Coronary artery (tissue), 2 donors: ENCODE results near the gene SLITRK3.

Experiments
- DNase-seq: peaks from one replicate; pipeline ENCODE4 v3.0.0-alpha.2; 2017; ENCODE audit warnings: low spot score
- H3K27ac ChIP-seq, 2 donors: fragments of 200-600 bp; sonication (generic); one replicate each; pipeline ENCODE4 v1.5.1; 2016 to 2019
- H3K4me3 ChIP-seq: fragments of 200-600 bp; sonication (generic); 2 replicates; pipeline ENCODE4 v1.5.1; 2016; ENCODE audit warnings: mild to moderate bottlenecking, moderate library complexity
- TF ChIP-seq, protein P1 (sequence below): fragments of 200-600 bp; sonication (generic); IDR thresholded peaks from one replicate; pipeline ENCODE4 v1.5.1; 2019; ENCODE audit warnings: antibody characterized with exemption

SLITRK3 gene

DNA sequence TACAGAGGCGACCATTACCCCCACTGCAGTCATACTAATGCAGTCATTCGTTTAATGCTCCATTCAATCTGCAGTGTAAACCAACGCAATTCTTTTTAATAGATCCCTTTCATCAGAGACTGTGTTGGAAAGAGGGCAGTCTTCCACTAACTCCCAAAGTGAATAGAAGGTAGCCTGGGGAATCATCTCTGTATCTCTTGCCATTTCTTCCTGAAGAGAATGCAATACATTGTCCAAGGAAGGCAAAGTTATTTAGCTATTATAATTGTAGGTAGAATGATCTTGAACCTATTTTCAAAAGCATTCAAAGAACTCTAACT, 1.3 kb upstream of the SLITRK3 start:
- Histone ChIP-seq H3K27ac (no peak overlapping the region), H3K4me3 (peak overlapping the region; percentile 71)
- TF ChIP-seq, protein P1, sequence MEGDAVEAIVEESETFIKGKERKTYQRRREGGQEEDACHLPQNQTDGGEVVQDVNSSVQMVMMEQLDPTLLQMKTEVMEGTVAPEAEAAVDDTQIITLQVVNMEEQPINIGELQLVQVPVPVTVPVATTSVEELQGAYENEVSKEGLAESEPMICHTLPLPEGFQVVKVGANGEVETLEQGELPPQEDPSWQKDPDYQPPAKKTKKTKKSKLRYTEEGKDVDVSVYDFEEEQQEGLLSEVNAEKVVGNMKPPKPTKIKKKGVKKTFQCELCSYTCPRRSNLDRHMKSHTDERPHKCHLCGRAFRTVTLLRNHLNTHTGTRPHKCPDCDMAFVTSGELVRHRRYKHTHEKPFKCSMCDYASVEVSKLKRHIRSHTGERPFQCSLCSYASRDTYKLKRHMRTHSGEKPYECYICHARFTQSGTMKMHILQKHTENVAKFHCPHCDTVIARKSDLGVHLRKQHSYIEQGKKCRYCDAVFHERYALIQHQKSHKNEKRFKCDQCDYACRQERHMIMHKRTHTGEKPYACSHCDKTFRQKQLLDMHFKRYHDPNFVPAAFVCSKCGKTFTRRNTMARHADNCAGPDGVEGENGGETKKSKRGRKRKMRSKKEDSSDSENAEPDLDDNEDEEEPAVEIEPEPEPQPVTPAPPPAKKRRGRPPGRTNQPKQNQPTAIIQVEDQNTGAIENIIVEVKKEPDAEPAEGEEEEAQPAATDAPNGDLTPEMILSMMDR = no peak
- DNase-seq = no peak

DNA sequence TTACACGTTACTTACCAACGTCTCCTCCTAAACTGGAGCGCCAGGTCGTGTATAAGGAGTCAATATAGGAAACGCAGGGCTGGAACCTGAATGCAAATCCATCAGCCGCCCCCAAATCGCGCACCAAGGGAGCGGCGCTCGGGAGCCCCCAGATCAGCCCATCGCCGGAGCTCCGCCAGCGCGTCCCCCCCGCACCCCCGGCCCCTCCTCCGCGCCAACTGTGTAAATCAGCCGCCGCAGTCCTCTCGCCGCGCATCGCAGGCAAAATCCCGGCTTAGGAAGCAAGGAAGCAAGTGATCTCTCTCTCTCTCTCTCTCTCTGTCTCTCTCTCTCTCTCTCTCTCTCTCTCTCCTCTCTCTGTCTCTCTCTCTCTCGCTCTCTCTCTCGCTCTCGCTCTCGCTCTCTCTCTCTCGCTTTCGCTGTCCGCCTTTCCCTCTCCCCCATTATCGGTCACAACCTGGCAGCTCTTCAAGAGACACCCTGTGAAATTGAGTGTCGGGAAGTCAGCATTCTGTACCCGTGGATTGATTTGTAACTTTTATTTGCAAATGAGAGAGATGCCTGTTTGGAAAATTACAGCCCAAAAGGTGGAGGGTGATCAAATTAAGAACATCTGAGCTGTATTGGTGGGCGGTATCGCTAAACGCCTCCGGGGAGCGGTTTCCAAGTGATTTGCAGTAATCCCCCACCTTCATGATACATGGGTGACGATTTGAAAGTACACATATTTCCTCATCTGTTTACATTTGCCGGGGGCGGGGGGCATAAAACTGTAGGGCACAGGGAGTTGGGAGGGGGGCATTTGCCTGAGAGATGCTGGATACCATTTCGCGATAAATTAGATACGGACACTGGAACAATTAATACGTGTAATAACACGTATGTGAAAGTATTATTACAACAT, 645 bp upstream of the SLITRK3 start:
- TF ChIP-seq, protein P1 = no peak
- peak; percentile 55 for DNase-seq
- no peak overlapping the region for H3K27ac ChIP-seq
- H3K4me3 ChIP-seq = peak overlapping the region; percentile 71

DNA sequence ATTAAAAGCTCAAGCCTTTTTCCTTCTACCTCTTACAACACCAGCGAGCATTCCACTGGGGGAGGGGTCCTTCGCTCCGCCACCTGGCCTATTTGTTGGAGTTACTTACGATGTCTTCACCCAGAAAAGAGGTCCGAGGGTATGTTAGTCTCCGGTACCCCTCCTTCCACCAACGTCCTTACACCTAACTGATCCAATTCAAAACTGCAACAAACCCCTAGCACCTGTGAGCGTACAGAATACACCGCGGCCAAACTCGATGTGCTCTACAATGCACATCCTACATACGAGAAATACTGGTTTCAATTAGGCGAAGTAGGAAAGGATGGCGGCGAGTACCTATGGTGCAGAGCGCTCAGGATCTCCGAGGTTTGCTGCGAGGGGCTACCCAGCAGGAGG, 944 bp downstream of the SLITRK3 start:
- peak overlapping the region; percentile 71 for H3K4me3 ChIP-seq
- TF ChIP-seq, protein P1 = no peak
- H3K27ac ChIP-seq = no peak overlapping the region
- no peak for DNase-seq

DNA sequence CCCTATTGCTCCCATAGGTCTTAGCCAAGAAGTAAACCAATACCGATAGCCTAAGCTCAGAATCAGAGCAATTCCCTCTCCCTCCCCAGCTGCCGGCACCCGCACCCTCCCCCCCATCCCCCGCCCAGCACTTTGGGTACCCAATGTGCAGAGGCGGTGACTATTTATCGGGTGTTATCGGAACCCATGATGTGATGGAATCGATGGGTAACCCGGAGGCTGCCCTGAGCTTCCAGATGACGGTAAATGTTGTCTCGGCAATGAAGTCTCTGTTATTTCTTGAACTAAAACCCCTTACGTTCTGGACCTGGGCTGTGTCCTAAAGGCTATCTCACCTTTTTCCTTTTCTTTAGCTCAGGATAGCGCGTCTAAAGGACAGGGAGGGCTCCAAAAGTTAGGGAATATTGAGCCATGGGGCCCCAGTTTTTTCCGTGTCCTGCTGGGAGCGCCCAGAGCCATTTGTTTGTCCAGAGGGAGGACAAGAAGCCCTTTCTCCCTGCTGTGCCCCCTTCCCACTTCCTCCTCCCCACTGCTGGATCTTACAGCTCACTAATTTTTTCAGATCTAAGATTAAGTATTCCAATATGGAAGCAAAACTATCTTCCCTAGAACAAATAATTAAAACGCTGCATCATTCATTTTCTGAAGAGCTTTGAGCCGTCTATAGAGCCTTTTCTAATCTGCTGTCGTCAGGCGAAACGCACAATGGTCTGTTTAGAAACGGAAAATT, 1.5 kb downstream of the SLITRK3 start:
- TF ChIP-seq, protein P1 = no peak
- no peak for DNase-seq
- no peak overlapping the region for H3K27ac ChIP-seq
- H3K4me3 ChIP-seq = peak overlapping the region; percentile 71

DNA sequence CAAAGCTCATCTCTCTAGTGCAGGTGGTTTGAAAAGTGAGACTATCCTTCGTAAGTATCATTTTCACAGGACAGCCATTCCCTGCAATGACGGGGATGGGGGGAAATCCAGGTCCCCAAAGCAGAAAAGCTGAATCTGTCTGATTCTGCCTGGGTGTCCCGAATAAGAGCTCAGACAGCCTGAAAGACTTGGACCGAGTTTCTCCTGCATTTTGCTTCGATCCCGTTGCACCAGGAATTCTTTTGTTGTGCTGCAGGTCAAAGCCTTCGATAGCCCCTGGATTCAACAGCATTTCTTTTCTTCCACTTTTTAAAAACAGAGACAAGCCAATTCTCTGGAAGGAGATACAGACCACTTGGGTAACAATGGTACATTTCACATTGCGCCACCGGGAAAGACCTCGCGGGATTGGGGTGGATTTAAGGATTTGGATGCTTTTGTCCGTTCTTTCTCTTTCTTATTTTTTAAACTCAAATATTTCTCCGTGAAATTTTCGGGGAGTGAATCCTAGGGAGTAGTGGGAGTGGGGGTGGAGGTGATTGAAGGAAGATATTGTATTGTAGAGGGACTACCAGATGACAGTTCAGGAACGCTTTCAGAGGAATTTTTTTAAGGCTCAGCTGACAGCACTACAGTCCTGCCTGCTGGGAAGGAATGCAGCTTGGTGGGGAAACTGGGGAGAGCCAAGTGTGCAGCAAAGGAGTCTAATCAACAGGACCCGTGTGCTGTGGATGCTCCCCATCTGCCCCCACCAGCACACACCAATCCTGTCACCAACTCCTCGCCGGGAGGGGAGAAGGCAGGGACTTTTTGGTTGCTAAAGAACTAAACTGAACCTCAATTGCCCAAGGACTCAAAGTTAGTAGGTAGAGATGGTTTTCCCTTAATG, 2.6 kb downstream of the SLITRK3 start:
- Histone ChIP-seq H3K27ac (no peak overlapping the region), H3K4me3 (peak overlapping the region; percentile 53)
- TF ChIP-seq, protein P1 = no peak
- no peak for DNase-seq

DNA sequence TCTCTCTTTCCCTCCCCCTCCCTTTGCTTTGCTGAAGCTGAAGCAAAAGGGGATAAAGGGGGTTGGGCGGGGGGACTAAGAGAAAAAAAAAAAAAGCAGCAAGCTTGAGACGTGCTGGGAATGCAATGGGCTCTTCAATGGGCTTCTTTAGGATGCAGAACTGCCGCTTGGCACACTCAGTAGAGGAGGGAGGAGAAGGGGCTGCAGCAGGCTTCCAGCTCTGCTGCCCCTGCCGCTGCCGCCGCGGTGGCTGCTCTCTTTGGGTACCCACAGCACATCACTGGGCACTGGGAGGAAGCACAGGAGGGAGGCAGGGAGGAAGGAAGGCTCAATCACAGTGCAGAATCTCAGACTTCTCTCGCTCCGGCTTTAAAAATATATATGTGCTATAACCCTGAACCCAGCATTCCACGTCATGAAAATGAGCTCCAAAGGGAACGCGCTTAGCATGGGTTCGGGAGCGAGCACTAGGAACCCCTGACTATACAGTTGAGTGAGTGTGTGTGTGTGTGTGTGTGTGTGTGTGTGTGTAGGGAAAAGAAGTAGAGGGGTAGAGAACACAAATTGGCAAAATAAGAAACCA, 3.5 kb downstream of the SLITRK3 start:
- no peak overlapping the region for H3K27ac ChIP-seq
- DNase-seq = no peak
- TF ChIP-seq, protein P1 = no peak
- H3K4me3 ChIP-seq = peak overlapping the region; percentile 49
